Esophagus muscularis mucosa (tissue), 4 donors: ENCODE data around the gene C1orf94. TPM values are rescaled to one million over a fixed set of nuclear protein-coding genes. Genes with fewer than 3 reads are reported as not detected.
A peak's percentile ranks its signal among the peaks of the same experiment; 100 is the strongest.

Experiments
- DNase-seq: peaks from one replicate; pipeline ENCODE4 v3.0.0-alpha.2; 2017; ENCODE audit errors: extremely low spot score
- H3K27ac ChIP-seq, 4 donors: fragments of 200-600 bp; sonication (generic); replicated peaks in 1 of 4; 1 replicate in 3 of 4; 2 replicates in 1 of 4; pipeline ENCODE4 v1.5.1; 2016 to 2019; ENCODE audit warnings: mild to moderate bottlenecking in 1 of 4
- H3K27me3 ChIP-seq, 4 donors: fragments of 200-600 bp; sonication (generic); one replicate each; pipeline versions ENCODE4 v1.5.1 to v1.6.0; 2016 to 2019
- H3K36me3 ChIP-seq, 4 donors: fragments of 200-600 bp; sonication (generic); one replicate each; pipeline ENCODE4 v1.5.1; 2016 to 2019
- H3K4me1 ChIP-seq, 4 donors: fragments of 200-600 bp; sonication (generic); one replicate each; pipeline ENCODE4 v1.5.1; 2016 to 2019
- H3K4me3 ChIP-seq, 4 donors: fragments of 200-600 bp; sonication (generic); 1 replicate in 2 of 4; 2 replicates in 2 of 4; pipeline ENCODE4 v1.5.1; 2016 to 2019; ENCODE audit warnings: mild to moderate bottlenecking in 4 of 4, moderate library complexity in 1 of 4
- H3K9me3 ChIP-seq, 4 donors: fragments of 200-600 bp; sonication (generic); 1 replicate in 3 of 4; 2 replicates in 1 of 4; pipeline ENCODE4 v1.5.1; 2016 to 2019
- CTCF ChIP-seq, 3 experiments: fragments of 200-600 bp in 2 of 3; fragments of 450-650 bp in 1 of 3; sonication (generic) in 2 of 3; IDR thresholded peaks; one replicate each; pipeline ENCODE4 v1.5.1; 2017 to 2019; ENCODE audit warnings: antibody characterized with exemption in 3 of 3, mild to moderate bottlenecking in 2 of 3, moderate library complexity in 1 of 3
- EP300 ChIP-seq: sonication (generic); formaldehyde crosslinking; IDR thresholded peaks from one replicate; pipeline ENCODE4 v1.6.1; 2017; ENCODE audit warnings: antibody characterized with exemption
- POLR2A ChIP-seq: fragments of 450-650 bp; IDR thresholded peaks from one replicate; pipeline ENCODE4 v1.6.1; 2017; ENCODE audit warnings: antibody characterized with exemption, moderate library complexity, mild to moderate bottlenecking, low read depth
- POLR2AphosphoS5 ChIP-seq, 2 donors: sonication (generic); formaldehyde crosslinking; IDR thresholded peaks; one replicate each; pipeline ENCODE4 v1.6.1; 2017; ENCODE audit warnings: antibody characterized with exemption in 2 of 2
- WGBS: methylation state at CpG from one replicate; pipeline ENCODE4 v1.1.5; 2018; 5-methylcytosine and 5-hydroxymethylcytosine counted together
- intact Hi-C: fragments of 100-400 bp; cut with DNase I; formaldehyde crosslinking; loops from one replicate; pipeline ENCODE4 v1.15.1; 2023
- total RNA-seq, 4 donors: library from RNA; depleted of rRNA; stranded (reverse); fragments of >200 nt; gene quantifications; one replicate each; pipeline versions ENCODE4 v1.1.0 to v1.2.1, GENCODE V29; 2016

C1orf94 gene
- total RNA-seq, 4 donors from 2014 or later: 0.13 TPM; not detected in 3

GRCh38 chr1:34163792-34164731, 12.6 kb upstream of the C1orf94 start:
- Histone ChIP-seq H3K36me3 (no peaks in the 10 kb centered on the region), H3K4me1 (peaks cover 27 to 49% (median 45%) of the 10 kb centered on the region in 4 donors), H3K27me3 (peaks cover 0 to 100% (median 42%) of the 10 kb centered on the region in 4 donors), H3K27ac (no peak overlapping the region), H3K9me3 (no peaks in the 10 kb centered on the region), H3K4me3 (peak overlapping the region; percentile 49 to 59 (median 50))
- 2% methylated on average over 25 of the region's 75 CpGs for WGBS
- no peak for TF ChIP-seq CTCF (IDR thresholded peaks at IDR 0.05)
- no peak for TF ChIP-seq POLR2AphosphoS5 (IDR thresholded peaks at IDR 0.05)
- no peak for TF ChIP-seq POLR2A
- no peak for TF ChIP-seq EP300
- intact Hi-C loops: loop anchor here (10.0 kb wide), 1 partner anchor 529 kb away; no protein-coding TSS in a partner anchor
- DNase-seq: no peak

DNA sequence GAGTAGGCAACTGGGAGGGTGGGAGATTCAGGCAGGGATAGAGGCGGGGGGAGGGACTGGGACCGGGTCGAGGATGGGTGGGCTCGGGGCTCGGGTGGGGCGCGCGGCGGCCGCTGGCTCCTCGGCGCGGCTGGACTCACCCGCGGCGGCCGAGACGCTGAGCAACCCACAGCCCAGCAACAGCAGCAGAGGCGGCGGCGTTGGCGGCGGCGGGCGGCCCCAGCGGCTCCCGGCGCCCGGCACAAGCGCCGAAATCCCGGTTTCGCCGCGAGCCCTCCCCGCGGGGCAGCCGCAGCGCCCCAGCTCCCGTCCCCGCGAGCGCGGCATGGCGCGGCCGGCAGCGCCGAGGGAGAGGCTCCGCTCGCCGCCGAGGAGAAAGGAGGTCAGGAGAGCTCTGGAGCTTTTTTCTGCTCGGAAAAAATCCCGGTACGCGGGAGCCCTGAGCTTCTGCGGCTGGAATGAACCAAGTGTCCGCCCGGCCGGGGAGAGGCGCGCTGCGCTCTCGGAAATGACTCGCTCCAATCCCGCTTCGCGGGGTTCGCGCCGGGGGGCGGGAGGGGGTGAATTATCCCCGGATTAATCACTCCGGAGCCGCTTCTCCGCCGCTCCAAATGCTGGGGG, 11.8 kb upstream of the C1orf94 start, which contains the start of gene CSMD2:
TSS of gene CSMD2 (minus strand) at position 460 of the 621 bp plus-strand sequence. CDS start at position 327, 133 bp downstream.
- intact Hi-C loops: loop anchor here (10.0 kb wide), 1 partner anchor 530 kb away; no protein-coding TSS in a partner anchor
- TF ChIP-seq POLR2AphosphoS5 (IDR thresholded peaks at IDR 0.05) (no peak), EP300 (no peak), CTCF (IDR thresholded peaks at IDR 0.05) (no peak), POLR2A (no peak)
- under 1% methylated on average over 26 of the region's 78 CpGs for WGBS
- peaks cover 27 to 49% (median 45%) of the 10 kb centered on the region in 4 donors for H3K4me1 ChIP-seq
- peaks cover 0 to 100% (median 42%) of the 10 kb centered on the region in 4 donors for H3K27me3 ChIP-seq
- peak within 1 kb of the TSS in 1 of 4 donors; percentile 42 for H3K27ac ChIP-seq
- DNase-seq: no peak
- no peaks in the 10 kb centered on the region for H3K36me3 ChIP-seq
- peak within 1 kb of the TSS; percentile 49 to 59 (median 50) for H3K4me3 ChIP-seq
- no peaks in the 10 kb centered on the region for H3K9me3 ChIP-seq

DNA sequence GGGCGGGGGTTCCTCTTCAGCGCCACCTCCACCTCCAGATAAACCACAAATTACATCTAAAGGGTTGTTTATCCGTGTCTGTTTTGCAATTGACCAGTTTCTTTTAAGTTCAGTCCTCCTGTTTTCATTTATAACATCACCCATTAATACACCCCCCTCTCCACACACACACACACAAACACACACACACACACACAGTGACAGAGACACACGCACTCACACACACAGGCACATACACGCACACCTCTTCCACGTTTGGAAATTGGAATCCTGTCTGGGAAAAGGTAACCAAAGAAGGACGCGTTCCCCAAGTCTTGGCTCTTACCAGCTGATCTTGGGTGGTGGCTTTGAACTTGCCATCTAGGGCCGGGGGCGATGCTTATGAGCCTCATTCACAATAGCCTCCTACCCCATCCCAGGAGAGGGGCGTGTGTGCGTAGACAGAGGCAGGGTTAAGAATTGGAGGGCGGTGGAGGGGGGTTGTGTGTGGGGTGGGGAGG, 11.2 kb upstream of the C1orf94 start:
- Histone ChIP-seq H3K9me3 (no peaks in the 10 kb centered on the region), H3K36me3 (no peaks in the 10 kb centered on the region), H3K27ac (no peak overlapping the region), H3K27me3 (peaks cover 0 to 100% (median 42%) of the 10 kb centered on the region in 4 donors), H3K4me3 (peak overlapping the region; percentile 49 to 59 (median 50)), H3K4me1 (peaks cover 27 to 49% (median 45%) of the 10 kb centered on the region in 4 donors)
- intact Hi-C loops: loop anchor here (10.0 kb wide), 1 partner anchor 531 kb away; no protein-coding TSS in a partner anchor
- TF ChIP-seq POLR2AphosphoS5 (IDR thresholded peaks at IDR 0.05): no peak
- no peak for TF ChIP-seq CTCF (IDR thresholded peaks at IDR 0.05)
- no peak for TF ChIP-seq EP300
- no peak for TF ChIP-seq POLR2A
- no peak for DNase-seq
- WGBS: 3% methylated on average over 13 of the region's 13 CpGs

- H3K4me3 ChIP-seq: peak overlapping the region; percentile 9 to 50 (median 27)
- H3K4me1 ChIP-seq: peaks cover 27 to 49% (median 45%) of the 10 kb centered on the region in 4 donors
- no peak for DNase-seq
- intact Hi-C loops: loop anchor here (10.0 kb wide), 1 partner anchor 531 kb away; no protein-coding TSS in a partner anchor
- TF ChIP-seq EP300 (no peak), POLR2AphosphoS5 (IDR thresholded peaks at IDR 0.05) (no peak), POLR2A (no peak), CTCF (IDR thresholded peaks at IDR 0.05) (no peak)
- H3K27me3 ChIP-seq: peaks cover 0 to 100% (median 42%) of the 10 kb centered on the region in 4 donors
- H3K36me3 ChIP-seq: no peaks in the 10 kb centered on the region
- no peaks in the 10 kb centered on the region for H3K9me3 ChIP-seq
- WGBS: 4% methylated on average over 18 of the region's 27 CpGs
- H3K27ac ChIP-seq: no peak overlapping the region
Measured at GRCh38 chr1:34166191-34166624, 10.5 kb upstream of the C1orf94 start.
